HL-60/S4 treated with phorbol 12-myristate 13-acetate at 8.2 ng/mL for 4 days and 3 days (cell line): ENCODE data around the gene MGAT4B.
"Not testable (repeated sequence)": the region's sequence is repeated elsewhere in the genome, so short reads cannot be mapped to it uniquely, and the experiment has no call there.

Experiments used
- in situ Hi-C: fragments of 300-500 bp; cut with MboI; formaldehyde crosslinking; loops from 2 replicates; pipeline ENCODE4 v1.15.0; 2022; ENCODE audit warnings: low sequenced_read_pairs

Gene MGAT4B

GRCh38 chr5:179806250-179807048 lies at the start of gene MGAT4B:
Gene MGAT4B, minus strand, starts transcription at chr5:179806866. Its CDS starts 283 bp downstream, at chr5:179806583.
- in situ Hi-C loops = no loop called here

GRCh38 chr5:179854356-179854755 lies 47.7 kb upstream of the MGAT4B start:
- in situ Hi-C loops = no loop called here

GRCh38 chr5:179852993-179853547 lies 46.4 kb upstream of the MGAT4B start:
- in situ Hi-C loops = no loop called here

- in situ Hi-C loops = no loop called here
Measured at GRCh38 chr5:179841621-179842020, 35.0 kb upstream of the MGAT4B start.

- in situ Hi-C loops = no loop called here
Measured at GRCh38 chr5:179840766-179841165, 34.1 kb upstream of the MGAT4B start.

GRCh38 chr5:179840321-179840720 lies 33.7 kb upstream of the MGAT4B start:
- in situ Hi-C loops = no loop called here

GRCh38 chr5:179839328-179840256 lies 32.9 kb upstream of the MGAT4B start:
- in situ Hi-C loops = no loop called here

- in situ Hi-C loops = no loop called here
Measured at GRCh38 chr5:179837076-179838011, 30.7 kb upstream of the MGAT4B start.

- in situ Hi-C loops = no loop called here
Measured at GRCh38 chr5:179836225-179837019, 29.8 kb upstream of the MGAT4B start.

- in situ Hi-C loops = not testable (repeated sequence)
Measured at GRCh38 chr5:179834871-179835270, 28.2 kb upstream of the MGAT4B start.

GRCh38 chr5:179834120-179834519 lies 27.5 kb upstream of the MGAT4B start:
- in situ Hi-C loops = no loop called here

- in situ Hi-C loops = no loop called here
Measured at GRCh38 chr5:179833709-179834070, 27.0 kb upstream of the MGAT4B start.

- in situ Hi-C loops = no loop called here
Measured at GRCh38 chr5:179833056-179833708, 26.5 kb upstream of the MGAT4B start.

GRCh38 chr5:179832039-179832745 lies 25.5 kb upstream of the MGAT4B start:
- in situ Hi-C loops = no loop called here

GRCh38 chr5:179830818-179831468 lies 24.3 kb upstream of the MGAT4B start:
- in situ Hi-C loops = no loop called here

GRCh38 chr5:179829732-179830435 lies 23.2 kb upstream of the MGAT4B start:
- in situ Hi-C loops = no loop called here

- in situ Hi-C loops = no loop called here
Measured at GRCh38 chr5:179828756-179829421, 22.2 kb upstream of the MGAT4B start.
